Epidermal melanocyte (primary cell): ENCODE data around the gene STMN1.

Source experiments
- DNase-seq: peaks from one replicate; pipeline ENCODE4 v3.0.0; 2011; ENCODE audit warnings: low spot score; ENCODE audit not compliant: insufficient read length

STMN1 gene

DNA sequence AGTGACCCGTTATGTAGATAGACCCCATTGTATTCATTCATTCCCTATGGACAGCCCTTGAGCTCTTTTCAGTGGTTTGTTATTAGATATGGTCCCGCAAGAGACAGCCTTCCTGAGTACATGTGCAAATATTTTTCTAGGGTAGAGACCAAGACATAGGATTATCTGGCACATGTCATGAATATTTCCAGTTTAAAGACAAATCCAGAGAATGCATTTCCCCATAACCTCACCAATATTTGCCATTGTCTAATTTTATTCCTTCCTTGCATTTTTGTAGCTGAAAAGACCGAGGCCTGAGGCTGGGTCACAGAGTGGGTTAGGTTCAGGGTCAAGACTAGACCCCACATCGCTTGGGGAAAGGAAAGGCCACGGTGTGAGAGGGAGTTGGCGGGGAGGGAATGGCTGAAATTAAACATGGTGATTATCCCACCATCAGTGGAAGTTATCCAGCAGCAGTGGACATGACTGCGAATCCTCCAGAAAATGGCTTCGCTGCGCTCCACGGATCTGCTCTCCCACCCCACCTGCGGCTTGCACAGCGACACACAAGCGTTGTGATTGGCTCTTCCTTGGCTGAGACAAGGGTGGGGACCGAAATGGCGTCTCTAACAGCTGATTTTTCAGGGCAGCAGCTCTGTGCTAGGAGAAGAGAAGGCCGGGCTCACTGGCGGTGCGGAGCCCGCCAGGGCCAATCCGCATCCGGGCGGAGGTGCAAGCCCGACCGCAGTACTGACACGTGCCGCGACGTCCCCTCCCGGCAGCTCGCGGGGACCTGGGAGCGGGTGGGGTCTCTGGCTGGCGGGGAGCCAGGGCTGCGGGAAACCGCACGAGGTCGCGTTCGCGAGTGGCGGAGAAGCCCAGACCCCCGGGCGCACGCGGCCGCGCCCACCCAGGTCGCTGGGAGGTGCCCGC lies 16.1 kb upstream of the STMN1 start:
- no peak for DNase-seq

GRCh38 chr1:25918615-25919014 lies 12.4 kb upstream of the STMN1 start:
- DNase-seq = no peak

GRCh38 chr1:25917996-25918395 lies 11.8 kb upstream of the STMN1 start:
- DNase-seq = no peak

- DNase-seq = no peak
These were observed 10.2 kb upstream of the STMN1 start for GRCh38 chr1:25916460-25916859.

DNA sequence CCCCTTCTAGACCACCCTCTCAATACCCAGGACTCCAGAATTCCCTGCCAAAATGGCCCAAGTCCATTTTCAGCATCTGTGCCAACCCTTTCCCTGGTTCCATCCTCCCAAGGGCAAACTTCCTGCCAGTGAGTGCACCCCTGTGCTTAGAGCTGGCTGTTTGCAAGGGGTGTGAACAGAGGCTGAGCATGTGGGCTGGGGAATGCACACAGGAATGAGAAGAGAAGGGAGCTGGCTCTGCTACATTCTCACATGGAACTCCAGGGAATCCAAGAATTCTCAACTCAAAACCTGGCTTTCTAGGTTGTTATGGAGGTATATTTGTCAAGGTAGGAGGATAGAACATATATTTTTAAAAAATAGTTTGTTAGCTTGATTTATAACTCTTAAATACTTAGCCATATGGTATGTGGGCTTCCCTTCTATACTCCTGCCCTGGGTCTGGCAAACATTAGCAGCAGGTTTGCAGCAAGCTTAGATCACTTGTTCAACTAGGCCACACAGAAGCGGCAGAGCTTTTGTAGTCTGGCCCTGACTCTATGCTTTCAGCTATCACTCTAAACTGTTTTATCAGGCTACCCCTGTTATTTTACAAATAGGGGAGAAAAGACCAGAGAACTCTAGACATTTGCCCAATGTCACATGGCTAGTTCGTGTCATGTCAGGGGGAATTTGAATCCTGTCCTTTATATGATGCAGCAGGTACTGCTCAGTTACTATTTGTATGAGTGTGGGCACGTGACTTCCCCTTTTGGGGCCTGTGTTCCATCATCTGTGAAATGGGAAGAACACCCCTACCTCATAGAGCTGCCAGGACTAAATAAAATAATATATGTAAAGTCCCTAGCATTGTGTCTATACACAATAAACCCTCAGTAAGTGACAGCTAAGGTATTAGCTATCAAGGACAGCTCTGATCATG lies 8.1 kb upstream of the STMN1 start:
- no peak for DNase-seq

DNA sequence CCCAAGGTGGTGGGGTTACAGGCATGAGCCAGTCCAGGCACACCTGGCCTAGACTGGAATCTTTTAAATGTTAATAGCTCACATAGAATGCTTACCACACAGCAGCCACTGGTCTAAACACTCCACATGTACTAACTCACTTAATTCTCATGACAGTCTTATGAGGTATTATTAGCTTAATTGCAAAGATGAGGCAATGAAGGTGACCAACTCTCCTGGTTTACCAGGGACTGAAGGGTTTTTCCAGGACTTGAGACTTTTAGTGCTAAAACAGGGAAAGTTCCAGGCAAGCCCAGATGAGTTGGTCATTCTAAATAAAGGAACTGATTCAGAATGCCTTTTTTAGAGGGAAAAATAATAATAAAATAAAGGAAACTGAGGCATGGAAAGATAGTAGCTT lies 7.0 kb upstream of the STMN1 start:
- DNase-seq = no peak

- DNase-seq = no peak
These were observed 6.0 kb upstream of the STMN1 start for GRCh38 chr1:25912076-25912831.

- no peak for DNase-seq
These were observed 4.9 kb upstream of the STMN1 start for GRCh38 chr1:25911162-25911561.

GRCh38 chr1:25909040-25909439 lies 2.8 kb upstream of the STMN1 start:
- DNase-seq = no peak

GRCh38 chr1:25908161-25908560 lies 1.9 kb upstream of the STMN1 start:
- no peak for DNase-seq

- no peak for DNase-seq
These were observed 1.4 kb upstream of the STMN1 start for GRCh38 chr1:25907601-25908000.

GRCh38 chr1:25906644-25907300 lies 553 bp upstream of the STMN1 start:
- no peak for DNase-seq

GRCh38 chr1:25904943-25905679 lies 1.1 kb downstream of the STMN1 start:
- DNase-seq = peak; percentile 72

GRCh38 chr1:25903986-25904385 lies 2.2 kb downstream of the STMN1 start:
- no peak for DNase-seq

DNA sequence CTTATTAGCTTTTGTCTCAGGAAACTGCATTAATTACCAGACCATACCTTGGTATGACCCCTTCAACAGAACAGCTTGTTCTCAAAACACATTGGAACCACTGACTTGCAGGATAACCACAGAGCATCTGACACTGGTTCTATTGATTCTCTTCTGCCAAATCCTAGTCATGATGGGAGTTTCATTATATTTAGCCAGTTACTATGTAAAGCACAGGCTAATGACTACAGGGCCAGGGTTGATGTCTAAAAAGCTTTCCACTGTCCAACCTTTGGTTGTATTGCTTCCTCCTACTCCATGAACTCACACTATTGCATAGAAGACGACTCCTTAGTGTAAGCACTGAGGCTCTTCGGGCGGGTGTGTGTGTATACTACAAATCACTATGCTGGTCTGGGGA lies 3.8 kb downstream of the STMN1 start:
- no peak for DNase-seq

DNA sequence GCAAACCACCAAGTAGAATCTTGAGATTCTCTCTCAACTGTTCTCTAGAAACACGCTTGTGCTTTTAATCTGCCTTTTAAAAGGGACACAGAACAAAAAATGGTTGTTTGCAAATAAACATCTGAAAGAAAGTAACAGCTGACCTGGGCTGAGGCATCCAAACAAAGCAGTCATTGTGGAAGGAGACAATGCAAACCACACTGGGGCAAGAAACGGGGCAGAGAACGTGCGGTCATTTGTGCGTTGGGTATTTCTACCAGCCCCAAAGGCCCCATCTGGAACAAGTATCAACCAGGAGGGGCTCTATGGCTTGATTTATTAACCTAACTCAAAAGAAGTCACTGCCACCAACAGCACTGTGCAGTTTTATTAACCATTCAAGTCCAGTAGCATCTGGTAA lies 6.0 kb downstream of the STMN1 start:
- DNase-seq = no peak

GRCh38 chr1:25899792-25900191 lies 6.4 kb downstream of the STMN1 start:
- no peak for DNase-seq

DNA sequence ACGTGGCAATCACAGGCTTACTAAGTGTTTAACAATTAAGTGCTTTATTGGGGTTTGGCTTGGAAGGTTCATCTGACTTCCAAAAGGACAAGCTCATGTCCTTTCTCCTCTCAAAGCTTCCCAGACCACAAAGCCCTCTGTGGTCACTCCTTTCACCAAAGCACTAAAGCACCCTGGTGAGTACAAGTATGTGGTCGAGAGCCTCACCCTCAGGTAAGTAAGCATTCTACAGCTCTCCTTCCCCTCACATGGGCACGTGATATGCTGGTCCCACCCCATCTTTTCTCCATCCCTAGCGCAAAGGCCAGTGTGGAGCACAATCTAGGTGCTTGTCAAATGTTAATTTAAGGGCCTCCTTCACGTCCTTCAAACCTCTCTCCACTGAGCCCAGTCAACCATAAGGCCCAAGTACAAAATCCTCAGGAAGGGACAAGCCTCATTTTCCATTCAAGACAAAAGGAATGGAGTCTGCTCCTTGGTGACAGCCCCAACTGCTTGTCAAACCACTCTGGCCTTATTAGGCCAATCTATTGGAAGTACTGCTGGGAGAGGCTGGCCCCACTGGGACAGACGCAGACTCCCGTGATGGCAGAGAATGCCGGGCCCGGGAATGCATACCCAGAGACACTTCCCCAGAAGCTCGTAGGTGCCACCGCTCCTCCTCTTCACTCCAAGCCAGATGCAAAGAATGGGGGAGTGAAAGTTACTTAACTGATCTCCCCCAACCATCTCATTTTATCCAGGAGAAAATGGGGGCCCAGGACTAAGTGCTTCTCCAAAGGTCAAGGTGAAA lies 7.8 kb downstream of the STMN1 start:
- DNase-seq = no peak

DNA sequence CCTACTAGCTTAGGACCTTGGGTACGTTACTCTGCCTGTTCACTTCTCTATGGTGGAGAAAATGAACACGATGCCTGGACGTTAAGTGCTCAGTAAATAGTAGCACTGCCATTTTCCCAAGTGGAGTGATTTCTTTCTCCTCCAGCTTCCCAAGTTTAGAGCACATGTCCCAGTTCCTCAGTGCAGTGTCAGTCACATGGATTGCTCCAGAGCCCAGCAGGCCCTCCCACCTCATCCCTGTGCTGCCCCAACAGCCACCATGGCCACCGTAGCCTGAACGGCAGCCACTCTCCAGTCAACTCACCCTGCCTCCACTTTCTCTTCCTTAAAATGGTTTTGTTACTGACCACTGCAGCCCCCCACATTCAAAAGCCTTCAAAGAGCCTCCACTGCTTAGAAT lies 8.5 kb downstream of the STMN1 start:
- no peak for DNase-seq

DNA sequence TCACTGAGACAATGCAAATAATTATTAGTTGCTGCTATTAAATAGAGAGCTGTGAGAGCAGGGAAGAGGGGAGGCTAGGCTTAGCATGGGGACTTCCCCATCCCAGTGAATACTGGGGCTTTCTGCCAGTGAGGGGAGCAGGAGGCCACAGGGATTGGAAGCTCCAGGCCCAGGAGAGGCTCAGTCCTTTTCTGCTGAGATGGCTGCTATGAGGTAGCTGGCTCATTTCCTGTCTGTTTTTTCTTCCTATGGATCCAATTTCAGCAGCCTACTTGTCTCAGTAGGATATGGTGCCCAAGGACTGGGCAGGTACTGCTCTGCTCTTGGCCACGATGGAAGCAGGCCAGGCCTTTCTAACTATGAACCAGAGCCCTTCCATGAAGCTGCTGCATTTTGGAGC lies 10.0 kb downstream of the STMN1 start:
- no peak for DNase-seq
